ENCODE results near the gene LRP5. TPM values are rescaled to one million over a fixed set of nuclear protein-coding genes. Genes with fewer than 3 reads are reported as not detected.
A peak's percentile ranks its signal among the peaks of the same experiment; 100 is the strongest.
"Not testable (repeated sequence)": the region's sequence is repeated elsewhere in the genome, so short reads cannot be mapped to it uniquely, and the experiment has no call there.

The LRP5 gene
- total and polyA plus RNA-seq, 12 donors: 10.7 to 277 (median 75.8) TPM

GRCh38 chr11:68447015-68447801 is 134.8 kb downstream of the LRP5 start:
- no peaks in the 10 kb centered on the region for H3K9me3 ChIP-seq (replicated peaks in 1 of 3)
- H3K27ac ChIP-seq: no peak overlapping the region
- intact Hi-C loops (cut with DNase I): loop anchor here (1.0 to 10.0 kb wide), 3 partner anchors 142 to 190 kb away; no protein-coding TSS in a partner anchor
- no peaks in the 10 kb centered on the region for H3K4me1 ChIP-seq (replicated peaks in 1 of 2)
- DNase-seq: peak; percentile 72 to 86 (median 79)
- WGBS, 4 donors: 44 to 72% (median 51%) methylated on average over 12 to 25 of the region's 25 CpGs
- no peak for TF ChIP-seq POLR2A (IDR thresholded peaks at IDR 0.05)
- TF ChIP-seq CTCF (IDR thresholded peaks at IDR 0.05): peak; percentile 80 to 96 (median 92)
- no peak overlapping the region for H3K4me3 ChIP-seq
- H3K27me3 ChIP-seq: no peaks in the 10 kb centered on the region
- peaks cover 0 to 23% of the 10 kb centered on the region in 2 donors for H3K36me3 ChIP-seq (replicated peaks in 1 of 2)

DNA sequence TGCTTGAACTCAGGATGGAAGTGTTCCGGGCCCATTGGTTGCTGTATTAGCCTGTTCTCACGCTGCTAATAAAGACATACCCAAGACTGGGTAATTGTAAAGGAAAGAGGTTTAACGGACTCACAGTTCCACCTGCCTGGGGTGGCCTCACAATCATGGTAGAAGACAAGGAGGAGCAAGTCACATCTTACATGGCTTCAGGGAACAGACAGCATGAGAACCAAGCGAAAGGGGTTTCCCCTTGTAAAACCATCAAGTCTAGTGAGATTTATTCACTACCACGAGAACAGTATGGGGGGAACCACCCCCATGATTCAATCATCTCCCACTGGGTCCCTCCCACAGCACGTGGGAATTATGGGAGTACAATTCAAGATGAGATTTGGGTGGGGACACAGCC is 135.5 kb downstream of the LRP5 start:
- WGBS, 4 donors: 72 to 85% (median 78%) methylated on average over 6 of the region's 6 CpGs
- intact Hi-C loops (cut with DNase I): loop anchor here (1.0 to 10.0 kb wide), 3 partner anchors 143 to 191 kb away; no protein-coding TSS in a partner anchor
- DNase-seq: not testable (repeated sequence)

DNA sequence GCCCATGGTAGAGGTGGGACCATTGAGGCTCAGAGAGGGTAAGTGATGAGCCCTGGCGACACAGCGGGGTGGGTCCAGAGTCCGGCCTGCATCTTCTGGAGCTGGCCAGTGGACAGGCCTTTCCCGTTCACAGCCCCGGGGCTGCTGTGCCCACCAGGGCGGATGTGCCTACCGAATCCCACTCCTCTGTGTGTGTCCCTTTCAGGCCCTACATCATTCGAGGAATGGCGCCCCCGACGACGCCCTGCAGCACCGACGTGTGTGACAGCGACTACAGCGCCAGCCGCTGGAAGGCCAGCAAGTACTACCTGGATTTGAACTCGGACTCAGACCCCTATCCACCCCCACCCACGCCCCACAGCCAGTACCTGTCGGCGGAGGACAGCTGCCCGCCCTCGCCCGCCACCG is 136.2 kb downstream of the LRP5 start:
- Histone ChIP-seq H3K4me3 (no peak overlapping the region), H3K36me3 (replicated peaks in 1 of 2) (peaks cover 0 to 14% of the 10 kb centered on the region in 2 donors), H3K9me3 (replicated peaks in 1 of 3) (no peaks in the 10 kb centered on the region), H3K27me3 (no peaks in the 10 kb centered on the region), H3K4me1 (replicated peaks in 1 of 2) (no peaks in the 10 kb centered on the region), H3K27ac (no peak overlapping the region)
- intact Hi-C loops (cut with DNase I): loop anchor here (5.0 to 10.0 kb wide), 2 partner anchors 144 to 186 kb away; no protein-coding TSS in a partner anchor
- WGBS, 4 donors: 90 to 96% (median 94%) methylated on average over 14 to 25 of the region's 25 CpGs
- TF ChIP-seq POLR2A (IDR thresholded peaks at IDR 0.05) (no peak), CTCF (IDR thresholded peaks at IDR 0.05) (no peak)
- DNase-seq: no peak

More for the DNA sequence above, 135.5 kb downstream of the LRP5 start:
- not testable (repeated sequence) for H3K4me3 ChIP-seq; H3K9me3 ChIP-seq (replicated peaks in 1 of 3); H3K27ac ChIP-seq; H3K27me3 ChIP-seq; H3K4me1 ChIP-seq (replicated peaks in 1 of 2)
- peaks cover 0 to 16% of the 10 kb centered on the region in 2 donors for H3K36me3 ChIP-seq (replicated peaks in 1 of 2)

DNA sequence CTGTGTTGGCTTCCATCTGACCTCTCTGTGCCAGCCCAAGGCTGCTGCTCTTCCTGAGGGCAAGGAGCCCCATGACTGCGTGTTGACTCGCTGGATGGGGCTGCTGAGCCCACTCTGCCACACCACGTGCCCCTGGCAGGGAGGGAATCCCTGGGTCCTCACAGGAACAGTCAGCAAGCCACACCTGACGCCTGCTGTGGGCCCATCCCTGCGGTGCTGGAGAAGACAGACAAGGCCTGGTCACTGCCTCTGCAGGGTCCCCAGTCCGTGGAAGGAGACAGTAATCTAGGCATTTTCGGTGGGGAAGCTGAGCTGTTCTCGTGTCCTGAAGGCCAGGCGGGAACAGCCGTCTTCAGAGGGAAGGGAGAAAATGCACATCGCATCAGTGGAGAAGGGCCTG is 137.6 kb downstream of the LRP5 start:
- TF ChIP-seq POLR2A (IDR thresholded peaks at IDR 0.05): no peak
- H3K9me3 ChIP-seq (replicated peaks in 1 of 3): no peaks in the 10 kb centered on the region
- no peak for DNase-seq
- H3K36me3 ChIP-seq (replicated peaks in 1 of 2): peaks cover 0 to 14% of the 10 kb centered on the region in 2 donors
- no peaks in the 10 kb centered on the region for H3K27me3 ChIP-seq
- no peak overlapping the region for H3K27ac ChIP-seq
- 87 to 96% (median 93%) methylated on average over 6 to 11 of the region's 11 CpGs for WGBS, 4 donors
- H3K4me1 ChIP-seq (replicated peaks in 1 of 2): no peaks in the 10 kb centered on the region
- no peak overlapping the region for H3K4me3 ChIP-seq
- intact Hi-C loops (cut with DNase I): loop anchor here (5.0 to 10.0 kb wide), 2 partner anchors 145 to 188 kb away; no protein-coding TSS in a partner anchor

- intact Hi-C loops (cut with DNase I): no loop called here
- no peak overlapping the region for H3K27ac ChIP-seq
- no peak for DNase-seq
These were observed 138.3 kb downstream of the LRP5 start for GRCh38 chr11:68450711-68451110.

More at GRCh38 chr11:68450711-68451110, 138.3 kb downstream of the LRP5 start:
- Histone ChIP-seq H3K27me3 (no peaks in the 10 kb centered on the region), H3K9me3 (replicated peaks in 1 of 3) (no peaks in the 10 kb centered on the region), H3K4me1 (replicated peaks in 1 of 2) (no peaks in the 10 kb centered on the region), H3K4me3 (no peak overlapping the region), H3K36me3 (replicated peaks in 1 of 2) (peaks cover 0 to 14% of the 10 kb centered on the region in 2 donors)
- TF ChIP-seq CTCF (IDR thresholded peaks at IDR 0.05) (no peak), POLR2A (IDR thresholded peaks at IDR 0.05) (no peak)
- 94 to 97% (median 96%) methylated on average over 8 of the region's 8 CpGs for WGBS, 4 donors

Measured in adrenal gland (tissue), 12 donors.